K562 (cell line): ENCODE measurements around the gene PALLD. TPM values are rescaled to one million over a fixed set of nuclear protein-coding genes. Genes with fewer than 3 reads are reported as not detected.

Experiments
- CEBPG ChIP-seq, 3 experiments: fragments of 200-800 bp in 1 of 3; sonication (Bioruptor generic) in 1 of 3; sonication (generic) in 1 of 3; formaldehyde crosslinking in 1 of 3; IDR thresholded peaks in 2 of 3; conservative IDR thresholded peaks in 1 of 3; 2 replicates each; pipeline versions ENCODE4 v1.6.1 to v1.8.0; 2016 to 2022; ENCODE audit warnings: missing compliant biosample characterization in 2 of 3, missing genetic modification characterization in 2 of 3, mild to moderate bottlenecking in 1 of 3, missing genetic modification reagents in 1 of 3
- KLF6 ChIP-seq: fragments of 250-450 bp; sonication (Bioruptor Pico); IDR thresholded peaks from 2 replicates; pipeline ENCODE4 v1.4.0; 2020; ENCODE audit warnings: mild to moderate bottlenecking, moderate library complexity, borderline replicate concordance
- MECOM ChIP-seq: fragments of 250-450 bp; sonication (Bioruptor Pico); IDR thresholded peaks from 2 replicates; pipeline ENCODE4 v1.8.0; 2022; ENCODE audit warnings: inconsistent platforms
- TAL1 ChIP-seq: fragments of 450-650 bp; IDR thresholded peaks from 2 replicates; pipeline ENCODE4 v1.6.1; 2016; ENCODE audit warnings: mild to moderate bottlenecking
- U2AF2 ChIP-seq: fragments of 200-400 bp; formaldehyde crosslinking; optimal IDR thresholded peaks from 2 replicates; pipeline ENCODE3; 2017; ENCODE audit warnings: low read depth, mild to moderate bottlenecking, low read length
- polyA plus RNA-seq, 8 experiments: library from polyadenylated mRNA; depleted of rRNA in 4 of 8; stranded (reverse) in 5 of 8; unstranded in 3 of 8; fragments of >200 nt; fragmentation: Nextera tagmentation in 2 of 8; fragmentation: Illumina TruSeq in 1 of 8; extraction: Ambion mirVana in 2 of 8; extraction: Trizol in 1 of 8; gene quantifications; 2 replicates each; pipeline versions ENCODE4 v1.2.1 to v1.2.3, GENCODE V29; 2011 to 2014; ENCODE audit warnings: inconsistent platforms in 1 of 8, missing spikeins in 1 of 8
- total RNA-seq, 7 experiments: library from RNA; depleted of rRNA in 6 of 7; stranded (reverse); fragments of >200 nt in 6 of 7; fragmentation: Illumina TruSeq in 2 of 7; extraction: Trizol in 2 of 7; gene quantifications; 2 replicates each; pipeline versions ENCODE4 v1.2.1 to v1.2.3, GENCODE V29; 2011 to 2021; ENCODE audit warnings: low replicate concordance in 1 of 7
- TF ChIP-seq, protein P1 (sequence below): fragments of 250-450 bp; sonication (Bioruptor Pico); IDR thresholded peaks from 2 replicates; pipeline ENCODE4 v1.4.0; 2020
- TF ChIP-seq, protein P2 (sequence below), 2 experiments: fragments of 450-650 bp; IDR thresholded peaks; 2 replicates each; pipeline ENCODE4 v1.6.1; 2016; ENCODE audit warnings: mild to moderate bottlenecking in 2 of 2, borderline replicate concordance in 1 of 2, low read depth in 1 of 2, moderate library complexity in 1 of 2

The PALLD gene
- total and polyA plus RNA-seq, 9 of the 15 experiments (the other 6 are each of a cell fraction or from before 2014, with no cell fraction given): 0.01 to 0.35 (median 0.06) TPM; not detected in 3

DNA sequence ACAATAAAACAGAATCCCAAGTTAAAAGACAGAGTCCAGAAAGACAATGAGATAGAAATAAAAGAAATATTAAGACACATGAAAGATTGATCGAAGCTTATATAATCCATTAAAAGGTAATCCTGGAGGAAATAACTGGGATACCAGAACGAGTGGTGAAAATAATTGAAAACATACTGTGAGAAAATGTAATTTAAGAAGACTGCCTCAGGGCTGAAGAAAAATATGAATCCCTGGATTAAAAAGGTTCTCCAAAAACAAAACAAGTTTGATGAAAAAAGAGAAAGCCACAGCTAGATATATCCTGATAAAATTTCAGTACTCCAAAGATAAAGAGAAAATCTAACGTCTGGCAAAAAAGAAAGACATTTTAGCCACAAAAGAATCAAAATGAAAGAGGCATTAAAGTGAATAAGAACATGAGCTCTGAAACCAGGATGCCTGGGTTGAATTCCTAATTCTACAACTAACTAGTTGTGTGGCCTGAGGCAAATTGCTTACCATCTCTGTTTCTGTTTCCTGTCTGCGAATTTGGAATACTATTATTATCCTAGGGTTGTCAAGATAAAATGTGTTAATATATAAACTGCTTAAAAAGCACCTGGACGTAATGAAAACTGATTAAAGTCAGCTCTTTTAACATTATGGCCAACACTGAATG lies 22.1 kb upstream of the PALLD start (continued):
- TF ChIP-seq, protein P1, sequence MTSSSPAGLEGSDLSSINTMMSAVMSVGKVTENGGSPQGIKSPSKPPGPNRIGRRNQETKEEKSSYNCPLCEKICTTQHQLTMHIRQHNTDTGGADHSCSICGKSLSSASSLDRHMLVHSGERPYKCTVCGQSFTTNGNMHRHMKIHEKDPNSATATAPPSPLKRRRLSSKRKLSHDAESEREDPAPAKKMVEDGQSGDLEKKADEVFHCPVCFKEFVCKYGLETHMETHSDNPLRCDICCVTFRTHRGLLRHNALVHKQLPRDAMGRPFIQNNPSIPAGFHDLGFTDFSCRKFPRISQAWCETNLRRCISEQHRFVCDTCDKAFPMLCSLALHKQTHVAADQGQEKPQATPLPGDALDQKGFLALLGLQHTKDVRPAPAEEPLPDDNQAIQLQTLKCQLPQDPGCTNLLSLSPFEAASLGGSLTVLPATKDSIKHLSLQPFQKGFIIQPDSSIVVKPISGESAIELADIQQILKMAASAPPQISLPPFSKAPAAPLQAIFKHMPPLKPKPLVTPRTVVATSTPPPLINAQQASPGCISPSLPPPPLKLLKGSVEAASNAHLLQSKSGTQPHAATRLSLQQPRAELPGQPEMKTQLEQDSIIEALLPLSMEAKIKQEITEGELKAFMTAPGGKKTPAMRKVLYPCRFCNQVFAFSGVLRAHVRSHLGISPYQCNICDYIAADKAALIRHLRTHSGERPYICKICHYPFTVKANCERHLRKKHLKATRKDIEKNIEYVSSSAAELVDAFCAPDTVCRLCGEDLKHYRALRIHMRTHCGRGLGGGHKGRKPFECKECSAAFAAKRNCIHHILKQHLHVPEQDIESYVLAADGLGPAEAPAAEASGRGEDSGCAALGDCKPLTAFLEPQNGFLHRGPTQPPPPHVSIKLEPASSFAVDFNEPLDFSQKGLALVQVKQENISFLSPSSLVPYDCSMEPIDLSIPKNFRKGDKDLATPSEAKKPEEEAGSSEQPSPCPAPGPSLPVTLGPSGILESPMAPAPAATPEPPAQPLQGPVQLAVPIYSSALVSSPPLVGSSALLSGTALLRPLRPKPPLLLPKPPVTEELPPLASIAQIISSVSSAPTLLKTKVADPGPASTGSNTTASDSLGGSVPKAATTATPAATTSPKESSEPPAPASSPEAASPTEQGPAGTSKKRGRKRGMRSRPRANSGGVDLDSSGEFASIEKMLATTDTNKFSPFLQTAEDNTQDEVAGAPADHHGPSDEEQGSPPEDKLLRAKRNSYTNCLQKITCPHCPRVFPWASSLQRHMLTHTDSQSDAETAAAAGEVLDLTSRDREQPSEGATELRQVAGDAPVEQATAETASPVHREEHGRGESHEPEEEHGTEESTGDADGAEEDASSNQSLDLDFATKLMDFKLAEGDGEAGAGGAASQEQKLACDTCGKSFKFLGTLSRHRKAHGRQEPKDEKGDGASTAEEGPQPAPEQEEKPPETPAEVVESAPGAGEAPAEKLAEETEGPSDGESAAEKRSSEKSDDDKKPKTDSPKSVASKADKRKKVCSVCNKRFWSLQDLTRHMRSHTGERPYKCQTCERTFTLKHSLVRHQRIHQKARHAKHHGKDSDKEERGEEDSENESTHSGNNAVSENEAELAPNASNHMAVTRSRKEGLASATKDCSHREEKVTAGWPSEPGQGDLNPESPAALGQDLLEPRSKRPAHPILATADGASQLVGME: no peak
- no peak for TF ChIP-seq U2AF2
- TF ChIP-seq KLF6 (CRISPR knock-in tag): no peak
- no peak for TF ChIP-seq CEBPG (CRISPR knock-in tag; IDR thresholded peaks at IDR 0.05)
- no peak for TF ChIP-seq CEBPG (tag; conservative IDR thresholded peaks at IDR 0.05 in 1 of 2, IDR thresholded peaks at IDR 0.05 in 1 of 2)
- TF ChIP-seq, protein P2, sequence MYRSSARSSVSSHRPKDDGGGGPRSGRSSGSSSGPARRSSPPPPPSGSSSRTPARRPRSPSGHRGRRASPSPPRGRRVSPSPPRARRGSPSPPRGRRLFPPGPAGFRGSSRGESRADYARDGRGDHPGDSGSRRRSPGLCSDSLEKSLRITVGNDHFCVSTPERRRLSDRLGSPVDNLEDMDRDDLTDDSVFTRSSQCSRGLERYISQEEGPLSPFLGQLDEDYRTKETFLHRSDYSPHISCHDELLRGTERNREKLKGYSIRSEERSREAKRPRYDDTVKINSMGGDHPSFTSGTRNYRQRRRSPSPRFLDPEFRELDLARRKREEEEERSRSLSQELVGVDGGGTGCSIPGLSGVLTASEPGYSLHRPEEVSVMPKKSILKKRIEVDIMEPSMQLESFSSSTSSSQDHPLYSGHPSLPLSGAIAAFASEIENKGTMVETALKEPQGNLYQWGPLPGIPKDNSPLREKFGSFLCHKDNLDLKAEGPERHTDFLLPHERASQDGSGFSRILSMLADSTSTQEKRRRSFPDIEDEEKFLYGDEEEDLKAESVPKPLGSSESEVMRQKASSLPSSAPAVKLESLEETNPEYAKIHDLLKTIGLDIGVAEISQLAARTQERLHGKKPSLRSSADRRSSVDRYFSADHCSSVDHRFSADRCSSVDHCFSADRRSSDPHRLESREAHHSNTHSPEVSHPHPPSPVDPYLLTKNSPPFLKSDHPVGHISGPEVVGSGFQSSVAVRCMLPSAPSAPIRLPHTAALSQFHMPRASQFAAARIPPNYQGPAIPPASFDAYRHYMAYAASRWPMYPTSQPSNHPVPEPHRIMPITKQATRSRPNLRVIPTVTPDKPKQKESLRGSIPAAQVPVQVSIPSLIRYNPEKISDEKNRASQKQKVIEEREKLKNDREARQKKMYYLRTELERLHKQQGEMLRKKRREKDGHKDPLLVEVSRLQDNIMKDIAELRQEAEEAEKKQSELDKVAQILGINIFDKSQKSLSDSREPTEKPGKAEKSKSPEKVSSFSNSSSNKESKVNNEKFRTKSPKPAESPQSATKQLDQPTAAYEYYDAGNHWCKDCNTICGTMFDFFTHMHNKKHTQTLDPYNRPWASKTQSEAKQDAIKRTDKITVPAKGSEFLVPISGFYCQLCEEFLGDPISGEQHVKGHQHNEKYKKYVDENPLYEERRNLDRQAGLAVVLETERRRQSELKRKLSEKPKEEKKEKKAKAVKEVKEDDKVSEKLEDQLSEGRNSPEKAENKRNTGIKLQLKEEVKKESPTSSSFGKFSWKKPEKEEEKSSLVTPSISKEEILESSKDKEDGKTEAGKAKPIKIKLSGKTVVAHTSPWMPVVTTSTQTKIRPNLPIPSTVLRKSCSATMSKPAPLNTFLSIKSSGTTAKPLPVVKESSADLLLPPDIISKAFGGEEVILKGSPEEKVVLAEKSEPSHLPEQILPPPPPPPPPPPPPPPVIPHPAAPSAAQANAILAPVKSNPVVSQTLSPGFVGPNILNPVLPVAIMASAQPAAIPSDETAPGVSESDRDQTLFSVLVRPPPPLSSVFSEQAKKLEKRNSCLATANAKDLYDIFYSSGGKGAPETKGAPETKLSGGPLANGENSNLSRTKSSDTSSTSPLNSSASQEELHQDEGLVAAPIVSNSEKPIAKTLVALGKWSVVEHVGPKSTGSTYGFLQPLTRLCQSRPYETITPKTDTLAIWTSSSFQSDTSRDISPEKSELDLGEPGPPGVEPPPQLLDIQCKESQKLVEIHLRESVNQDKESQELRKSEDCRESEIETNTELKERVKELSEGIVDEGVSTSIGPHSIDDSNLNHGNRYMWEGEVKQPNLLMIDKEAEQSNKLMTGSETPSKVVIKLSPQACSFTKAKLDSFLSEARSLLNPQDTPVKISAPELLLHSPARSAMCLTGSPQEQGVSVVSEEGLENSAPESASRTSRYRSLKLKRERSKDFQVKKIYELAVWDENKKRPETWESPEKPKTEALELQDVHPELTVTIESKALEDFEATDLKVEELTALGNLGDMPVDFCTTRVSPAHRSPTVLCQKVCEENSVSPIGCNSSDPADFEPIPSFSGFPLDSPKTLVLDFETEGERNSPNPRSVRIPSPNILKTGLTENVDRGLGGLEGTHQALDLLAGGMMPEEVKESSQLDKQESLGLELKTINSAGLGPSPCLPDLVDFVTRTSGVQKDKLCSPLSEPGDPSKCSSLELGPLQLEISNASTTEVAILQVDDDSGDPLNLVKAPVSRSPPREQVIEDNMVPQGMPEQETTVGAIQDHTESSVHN (IDR thresholded peaks at IDR 0.05; ENCODE audit: borderline replicate concordance in 1 of 2, low read depth in 1 of 2): no peak
- no peak for TF ChIP-seq MECOM
- no peak for TF ChIP-seq TAL1
